Fibroblast of the aortic adventitia (primary cell): ENCODE data around the gene IGF2BP1. TPM values are rescaled to one million over a fixed set of nuclear protein-coding genes. Genes with fewer than 3 reads are reported as not detected.
A peak's percentile ranks its signal among the peaks of the same experiment; 100 is the strongest.

Experiments
- DNase-seq: peaks from one replicate; pipeline ENCODE4 v3.0.0-alpha.2; 2010; ENCODE audit warnings: low read depth
- H3K4me3 ChIP-seq: 2 replicates; pipeline ENCODE4 v1.5.1; 2011; ENCODE audit warnings: low read depth, mild to moderate bottlenecking, control low read depth, low read length, moderate library complexity
- CTCF ChIP-seq: IDR thresholded peaks from 2 replicates; pipeline ENCODE4 v1.5.1; 2011; ENCODE audit warnings: mild to moderate bottlenecking, low read length, control low read depth, inconsistent platforms; ENCODE audit not compliant: insufficient read depth
- total RNA-seq: library from RNA; depleted of rRNA; stranded (reverse); fragments of >200 nt; gene quantifications from 2 replicates; pipeline ENCODE4 v1.2.3, GENCODE V29; 2012; ENCODE audit warnings: low replicate concordance

IGF2BP1 gene
- total RNA-seq, 1 donor: 5.0 TPM

- no peak for TF ChIP-seq CTCF
- no peak for DNase-seq
- peak overlapping the region; percentile 35 for H3K4me3 ChIP-seq
Observed at GRCh38 chr17:48995304-48995973, 1.7 kb upstream of the IGF2BP1 start.

- peak overlapping the region; percentile 44 for H3K4me3 ChIP-seq
- DNase-seq: no peak
- no peak for TF ChIP-seq CTCF
Observed at GRCh38 chr17:48995974-48996721, 1.0 kb upstream of the IGF2BP1 start.

GRCh38 chr17:48996722-48997102, 473 bp upstream of the IGF2BP1 start:
- no peak for TF ChIP-seq CTCF
- peak overlapping the region; percentile 68 for H3K4me3 ChIP-seq
- no peak for DNase-seq

GRCh38 chr17:48997827-48998586, 822 bp downstream of the IGF2BP1 start:
- no peak for TF ChIP-seq CTCF
- no peak for DNase-seq
- peak overlapping the region; percentile 68 for H3K4me3 ChIP-seq

GRCh38 chr17:48998587-48999440, 1.6 kb downstream of the IGF2BP1 start:
- TF ChIP-seq CTCF: no peak
- DNase-seq: no peak
- peak overlapping the region; percentile 68 for H3K4me3 ChIP-seq

- no peak overlapping the region for H3K4me3 ChIP-seq
- DNase-seq: no peak
- no peak for TF ChIP-seq CTCF
Observed at GRCh38 chr17:49000943-49001342, 3.8 kb downstream of the IGF2BP1 start.
